Glutamatergic neuron (in vitro differentiated cells): Measurements from ENCODE around the gene KIFBP. TPM values are rescaled to one million over a fixed set of nuclear protein-coding genes. Genes with fewer than 3 reads are reported as not detected.
A peak's percentile ranks its signal among the peaks of the same experiment; 100 is the strongest.

Source experiments
- DNase-seq: peaks from one replicate; pipeline ENCODE4 v3.0.0; 2022
- H3K27ac Mint-ChIP-seq: one replicate; pipeline ENCODE4 v1.8.0; 2020; ENCODE audit warnings: mild to moderate bottlenecking, mixed read lengths, inconsistent platforms; ENCODE audit not compliant: unreplicated experiment
- H3K27me3 Mint-ChIP-seq: one replicate; pipeline ENCODE4 v1.8.0; 2020; ENCODE audit warnings: mild to moderate bottlenecking, moderate library complexity, mixed read lengths, inconsistent platforms; ENCODE audit not compliant: unreplicated experiment
- H3K36me3 Mint-ChIP-seq: one replicate; pipeline ENCODE4 v1.8.0; 2020; ENCODE audit warnings: mild to moderate bottlenecking, mixed read lengths, inconsistent platforms; ENCODE audit not compliant: unreplicated experiment
- H3K4me1 Mint-ChIP-seq: one replicate; pipeline ENCODE4 v1.8.0; 2020; ENCODE audit warnings: mild to moderate bottlenecking, low read depth, mixed read lengths, inconsistent platforms; ENCODE audit not compliant: unreplicated experiment
- H3K4me3 Mint-ChIP-seq: one replicate; pipeline ENCODE4 v1.8.0; 2020; ENCODE audit warnings: mild to moderate bottlenecking, mixed read lengths, inconsistent platforms; ENCODE audit not compliant: unreplicated experiment
- H3K9me3 Mint-ChIP-seq: one replicate; pipeline ENCODE4 v1.8.0; 2020; ENCODE audit warnings: mild to moderate bottlenecking, moderate library complexity, mixed read lengths, inconsistent platforms; ENCODE audit not compliant: unreplicated experiment
- total RNA-seq: library from RNA; stranded (reverse); fragmentation: NEBNext Ultra II Directional; extraction: Animal tissue kit (Norgen Biotek cat#: 25700); gene quantifications from one replicate; pipeline ENCODE4 v1.2.1, GENCODE V29; 2021; ENCODE audit not compliant: unreplicated experiment
- TF ChIP-seq, protein P1 (sequence below): fragments of 200-600 bp; sonication (generic); IDR thresholded peaks from one replicate; pipeline ENCODE4 v1.5.0; 2021; ENCODE audit not compliant: partially characterized antibody, unreplicated experiment

The KIFBP gene
- total RNA-seq, 1 donor from 2014 or later = 45.3 TPM

DNA sequence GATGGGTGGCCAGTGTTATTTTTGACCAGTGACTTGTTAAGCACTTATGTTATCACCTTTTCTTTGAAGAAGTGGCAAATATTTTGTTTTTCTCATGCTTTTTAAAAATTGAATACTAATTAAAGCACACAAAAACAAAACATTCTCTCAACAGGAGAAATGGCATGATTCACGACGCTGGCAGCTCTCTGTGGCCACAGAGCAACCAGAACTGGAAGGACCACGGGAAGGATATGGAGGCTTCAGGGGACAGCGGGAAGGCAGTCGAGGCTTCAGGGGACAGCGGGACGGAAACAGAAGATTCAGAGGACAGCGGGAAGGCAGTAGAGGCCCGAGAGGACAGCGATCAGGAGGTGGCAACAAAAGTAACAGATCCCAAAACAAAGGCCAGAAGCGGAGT, 6.2 kb upstream of the KIFBP start:
- H3K27ac Mint-ChIP-seq = no peak overlapping the region
- no peaks in the 10 kb centered on the region for H3K27me3 Mint-ChIP-seq
- DNase-seq = no peak
- peaks cover 3% of the 10 kb centered on the region for H3K4me1 Mint-ChIP-seq
- H3K9me3 Mint-ChIP-seq = no peaks in the 10 kb centered on the region
- no peak overlapping the region for H3K4me3 Mint-ChIP-seq
- TF ChIP-seq, protein P1, sequence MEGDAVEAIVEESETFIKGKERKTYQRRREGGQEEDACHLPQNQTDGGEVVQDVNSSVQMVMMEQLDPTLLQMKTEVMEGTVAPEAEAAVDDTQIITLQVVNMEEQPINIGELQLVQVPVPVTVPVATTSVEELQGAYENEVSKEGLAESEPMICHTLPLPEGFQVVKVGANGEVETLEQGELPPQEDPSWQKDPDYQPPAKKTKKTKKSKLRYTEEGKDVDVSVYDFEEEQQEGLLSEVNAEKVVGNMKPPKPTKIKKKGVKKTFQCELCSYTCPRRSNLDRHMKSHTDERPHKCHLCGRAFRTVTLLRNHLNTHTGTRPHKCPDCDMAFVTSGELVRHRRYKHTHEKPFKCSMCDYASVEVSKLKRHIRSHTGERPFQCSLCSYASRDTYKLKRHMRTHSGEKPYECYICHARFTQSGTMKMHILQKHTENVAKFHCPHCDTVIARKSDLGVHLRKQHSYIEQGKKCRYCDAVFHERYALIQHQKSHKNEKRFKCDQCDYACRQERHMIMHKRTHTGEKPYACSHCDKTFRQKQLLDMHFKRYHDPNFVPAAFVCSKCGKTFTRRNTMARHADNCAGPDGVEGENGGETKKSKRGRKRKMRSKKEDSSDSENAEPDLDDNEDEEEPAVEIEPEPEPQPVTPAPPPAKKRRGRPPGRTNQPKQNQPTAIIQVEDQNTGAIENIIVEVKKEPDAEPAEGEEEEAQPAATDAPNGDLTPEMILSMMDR = no peak
- H3K36me3 Mint-ChIP-seq = no peaks in the 10 kb centered on the region

DNA sequence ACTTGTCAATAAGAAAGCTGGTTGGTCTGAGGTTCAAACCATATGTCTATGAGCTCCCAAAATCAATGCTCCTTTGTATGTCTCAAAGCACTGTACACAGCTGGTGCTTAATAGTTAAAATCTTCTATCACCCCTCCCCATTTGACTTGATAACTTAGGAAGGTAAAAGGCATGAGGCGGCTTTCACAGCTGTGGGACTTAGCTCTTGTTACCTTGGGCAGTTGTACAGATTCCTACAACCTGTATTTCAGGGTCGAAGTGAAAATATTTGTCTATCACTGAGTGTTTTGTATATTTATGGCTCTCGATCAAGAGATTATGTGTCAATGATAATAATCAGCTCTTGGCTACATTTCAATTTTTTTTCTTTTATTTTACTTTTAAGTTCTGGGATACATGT, 992 bp upstream of the KIFBP start:
- TF ChIP-seq, protein P1 = no peak
- H3K9me3 Mint-ChIP-seq = peaks cover 4% of the 10 kb centered on the region
- no peaks in the 10 kb centered on the region for H3K36me3 Mint-ChIP-seq
- H3K27me3 Mint-ChIP-seq = peaks cover 5% of the 10 kb centered on the region
- H3K4me3 Mint-ChIP-seq = peak overlapping the region; percentile 94
- no peak overlapping the region for H3K27ac Mint-ChIP-seq
- peaks cover 12% of the 10 kb centered on the region for H3K4me1 Mint-ChIP-seq
- DNase-seq = no peak

DNA sequence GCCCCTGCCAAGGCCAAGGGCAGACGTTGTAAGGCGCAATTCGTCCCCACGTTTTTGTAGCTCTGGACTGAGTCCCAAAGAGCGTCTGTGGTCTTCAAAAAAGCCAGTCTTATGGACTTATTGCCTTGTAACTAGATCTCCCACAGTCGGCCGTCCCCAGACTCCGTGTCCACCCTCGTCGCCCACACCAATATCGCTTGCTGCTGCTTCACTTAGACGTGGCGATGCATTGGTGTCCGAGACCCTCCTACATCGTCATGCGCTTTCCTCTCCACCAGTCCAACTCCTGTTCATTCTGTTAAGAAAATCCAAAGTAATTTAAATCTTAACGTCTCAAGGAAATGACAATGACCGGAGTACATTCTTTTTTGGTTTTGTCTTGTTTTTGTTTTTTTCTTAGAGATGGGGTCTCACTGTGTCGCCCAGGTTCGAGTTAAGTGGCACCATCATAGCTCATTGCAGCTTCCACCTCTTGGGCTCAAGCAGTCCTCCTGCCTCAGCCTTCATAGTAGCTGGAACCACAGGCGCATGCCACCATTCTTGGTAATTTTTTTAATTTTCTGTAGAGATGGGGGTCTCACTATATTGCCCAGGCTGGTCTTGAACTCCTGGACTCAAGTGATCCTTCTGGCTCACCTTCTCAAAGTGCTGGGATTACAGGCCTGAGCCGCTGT, 851 bp downstream of the KIFBP start:
- H3K4me1 Mint-ChIP-seq = peaks cover 19% of the 10 kb centered on the region
- H3K9me3 Mint-ChIP-seq = peaks cover 4% of the 10 kb centered on the region
- no peak for DNase-seq
- H3K27ac Mint-ChIP-seq = peak overlapping the region; percentile 86
- H3K4me3 Mint-ChIP-seq = peak overlapping the region; percentile 94
- H3K36me3 Mint-ChIP-seq = no peaks in the 10 kb centered on the region
- peaks cover 5% of the 10 kb centered on the region for H3K27me3 Mint-ChIP-seq
- TF ChIP-seq, protein P1 = no peak

DNA sequence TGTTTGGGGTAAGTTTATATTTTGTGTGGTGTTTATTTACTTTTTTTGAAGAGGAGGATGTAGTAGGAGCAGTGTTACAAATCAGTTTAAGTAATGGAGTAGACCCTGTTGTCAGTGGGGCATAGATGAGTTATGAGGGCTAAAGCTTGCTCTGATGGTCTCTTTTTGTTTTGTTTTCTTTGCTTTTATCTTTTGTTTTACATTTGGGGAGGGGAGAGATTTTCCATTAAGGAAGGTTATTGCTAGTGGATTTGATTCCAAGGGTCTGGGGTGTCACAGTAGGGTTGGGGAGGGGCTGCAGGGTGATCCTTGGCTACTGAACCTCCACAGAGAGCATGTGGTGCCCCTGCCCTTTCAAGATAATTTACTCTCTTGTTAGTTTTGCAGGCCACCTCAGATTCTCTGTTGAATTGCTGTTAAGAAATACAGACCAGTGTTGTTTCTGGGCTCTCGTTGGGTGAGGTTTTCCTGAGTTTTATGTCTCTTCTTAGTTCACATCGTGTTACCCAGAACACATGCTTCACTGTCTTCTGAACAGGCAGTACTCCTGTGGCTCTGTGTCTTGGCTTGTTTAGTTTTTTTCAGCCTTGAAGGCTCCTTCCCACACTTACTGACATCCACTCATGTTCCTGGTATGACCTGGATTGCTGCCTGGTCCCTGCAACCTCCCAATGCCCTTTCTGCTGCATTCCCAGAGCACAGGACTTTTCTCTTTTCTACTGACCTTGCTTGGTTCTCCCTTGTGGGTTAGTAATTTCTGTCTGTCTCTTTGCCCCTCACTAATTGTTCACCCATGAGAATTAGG, 4.2 kb downstream of the KIFBP start:
- DNase-seq = no peak
- TF ChIP-seq, protein P1 = no peak
- H3K27ac Mint-ChIP-seq = peak overlapping the region; percentile 25

DNA sequence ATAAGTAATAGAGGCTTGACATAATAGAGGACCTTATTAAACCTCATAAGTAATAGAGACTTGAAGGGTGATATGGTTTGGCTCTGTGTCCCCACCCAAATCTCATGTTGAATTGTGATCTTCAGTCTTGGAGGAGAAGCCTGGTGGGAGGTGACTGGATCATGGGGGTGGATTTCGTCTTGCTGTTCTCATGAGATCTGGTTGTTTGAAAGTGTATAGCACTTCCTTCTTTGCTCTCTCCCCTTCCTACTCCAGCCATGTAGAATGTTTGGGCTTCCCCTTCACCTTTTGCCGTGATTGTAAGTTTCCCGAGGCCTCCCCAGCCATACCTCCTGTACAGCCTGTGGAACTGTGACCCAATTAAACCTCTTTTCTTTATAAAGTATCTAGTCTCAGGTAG, 8.6 kb downstream of the KIFBP start:
- H3K4me1 Mint-ChIP-seq = peaks cover 10% of the 10 kb centered on the region
- no peaks in the 10 kb centered on the region for H3K9me3 Mint-ChIP-seq
- H3K27me3 Mint-ChIP-seq = no peaks in the 10 kb centered on the region
- TF ChIP-seq, protein P1 = no peak
- no peak for DNase-seq
- no peak overlapping the region for H3K4me3 Mint-ChIP-seq
- H3K27ac Mint-ChIP-seq = no peak overlapping the region
- H3K36me3 Mint-ChIP-seq = no peaks in the 10 kb centered on the region

More for the DNA sequence above, 4.2 kb downstream of the KIFBP start:
- peak overlapping the region; percentile 20 for H3K4me3 Mint-ChIP-seq
- peaks cover 4% of the 10 kb centered on the region for H3K9me3 Mint-ChIP-seq
- H3K36me3 Mint-ChIP-seq = no peaks in the 10 kb centered on the region
- H3K27me3 Mint-ChIP-seq = peaks cover 5% of the 10 kb centered on the region
- peaks cover 16% of the 10 kb centered on the region for H3K4me1 Mint-ChIP-seq
